ENCODE results near the gene GSDMA. TPM values are rescaled to one million over a fixed set of nuclear protein-coding genes. Genes with fewer than 3 reads are reported as not detected.

GSDMA gene
- total RNA-seq, 2 experiments from 2014 or later = 0.15 to 0.57 TPM

DNA sequence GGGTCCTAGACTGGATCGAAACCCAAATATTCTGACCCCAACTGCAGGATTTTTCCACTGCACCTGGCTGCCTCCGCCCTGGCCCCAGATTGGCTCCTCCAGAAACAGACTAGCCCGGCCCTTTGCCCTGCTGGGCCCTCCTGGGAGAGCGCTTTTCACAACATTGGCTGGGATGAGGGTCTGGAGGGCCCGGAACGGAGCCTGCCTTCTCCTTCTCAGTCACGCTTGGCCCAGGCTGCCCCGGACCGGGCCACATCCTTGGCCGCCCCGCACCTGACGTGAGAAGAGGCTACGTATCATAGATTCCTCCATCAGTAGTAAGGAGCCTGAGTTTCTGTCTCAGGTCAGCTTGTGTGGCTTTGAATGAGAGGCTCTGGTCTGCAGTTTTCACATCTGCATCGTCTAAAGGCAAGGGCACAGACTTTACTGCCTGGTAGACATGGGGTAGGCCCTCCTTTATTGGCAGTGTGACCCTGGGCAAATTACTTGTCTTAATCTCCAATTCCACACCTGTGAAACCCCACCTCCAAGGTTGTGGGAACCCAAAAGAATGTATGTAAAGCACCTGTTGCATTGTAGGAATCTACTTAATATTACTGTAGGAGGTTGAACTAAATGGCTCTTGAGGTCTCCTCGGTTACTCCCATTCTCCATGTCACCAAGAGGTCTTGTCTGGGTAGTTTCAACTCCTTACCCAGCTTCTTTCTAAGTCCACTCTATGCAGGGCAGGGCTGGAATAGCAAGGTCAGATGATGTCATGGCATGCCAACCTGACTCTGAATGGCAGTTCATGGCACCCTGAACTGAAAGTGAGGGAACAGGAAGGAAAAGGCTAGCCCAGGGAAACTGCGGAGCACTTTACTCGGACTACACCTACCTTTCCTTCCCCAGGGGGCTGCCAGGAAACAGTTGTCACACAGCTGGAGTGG is 34.6 kb upstream of the GSDMA start:
- intact Hi-C loops (cut with micrococcal nuclease; ENCODE audit: unreplicated experiment) = loop anchor here (1.0 to 5.0 kb wide), 5 partner anchors 25 to 174 kb away; partner anchors contain the start of genes IKZF3 and PSMD3
- TSS peak; percentile 87 for BruUV-seq (replicated peaks)
- peak overlapping the region; percentile 85 for H3K4me2 ChIP-seq (ENCODE audit: low read length)
- no peaks in the 10 kb centered on the region for H3K9me2 ChIP-seq (ENCODE audit: insufficient read depth, low read length)
- ChIA-PET POLR2A (interaction anchor here (0.6 kb wide), 1 partner anchor 87 kb away, joined by 3 read pairs; no protein-coding TSS in a partner anchor), CTCF (ENCODE audit: unreplicated experiment) (no interaction called here)
- H4K20me1 ChIP-seq (ENCODE audit: insufficient read depth, low read length) = no peaks in the 10 kb centered on the region
- H3K4me3 ChIP-seq (ENCODE audit: low read depth, low read length, poor library complexity, severe bottlenecking) = peak overlapping the region; percentile 91
- peaks cover 35% of the 10 kb centered on the region for H3K79me2 ChIP-seq (ENCODE audit: insufficient read depth, low read depth, low read length)
- peaks cover 11% of the 10 kb centered on the region for H3K36me3 ChIP-seq (ENCODE audit: insufficient read depth, low read length)
- peak overlapping the region; percentile 28 for H3K27ac ChIP-seq (ENCODE audit: low read depth, low read length, poor library complexity, severe bottlenecking)
- peak overlapping the region; percentile 93 for H2AFZ ChIP-seq (ENCODE audit: low read length)
- DNase-seq (ENCODE audit: low spot score) = no peak
- H3K9me3 ChIP-seq (ENCODE audit: low read length) = no peaks in the 10 kb centered on the region
- H3K4me1 ChIP-seq (ENCODE audit: insufficient read depth, low read length, poor library complexity, severe bottlenecking) = peaks cover 40% of the 10 kb centered on the region
- TF ChIP-seq EZH2phosphoT487 (IDR thresholded peaks at IDR 0.05; ENCODE audit: borderline replicate concordance, low read depth, low read length) = no peak
- TF ChIP-seq, protein P1, sequence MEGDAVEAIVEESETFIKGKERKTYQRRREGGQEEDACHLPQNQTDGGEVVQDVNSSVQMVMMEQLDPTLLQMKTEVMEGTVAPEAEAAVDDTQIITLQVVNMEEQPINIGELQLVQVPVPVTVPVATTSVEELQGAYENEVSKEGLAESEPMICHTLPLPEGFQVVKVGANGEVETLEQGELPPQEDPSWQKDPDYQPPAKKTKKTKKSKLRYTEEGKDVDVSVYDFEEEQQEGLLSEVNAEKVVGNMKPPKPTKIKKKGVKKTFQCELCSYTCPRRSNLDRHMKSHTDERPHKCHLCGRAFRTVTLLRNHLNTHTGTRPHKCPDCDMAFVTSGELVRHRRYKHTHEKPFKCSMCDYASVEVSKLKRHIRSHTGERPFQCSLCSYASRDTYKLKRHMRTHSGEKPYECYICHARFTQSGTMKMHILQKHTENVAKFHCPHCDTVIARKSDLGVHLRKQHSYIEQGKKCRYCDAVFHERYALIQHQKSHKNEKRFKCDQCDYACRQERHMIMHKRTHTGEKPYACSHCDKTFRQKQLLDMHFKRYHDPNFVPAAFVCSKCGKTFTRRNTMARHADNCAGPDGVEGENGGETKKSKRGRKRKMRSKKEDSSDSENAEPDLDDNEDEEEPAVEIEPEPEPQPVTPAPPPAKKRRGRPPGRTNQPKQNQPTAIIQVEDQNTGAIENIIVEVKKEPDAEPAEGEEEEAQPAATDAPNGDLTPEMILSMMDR (conservative IDR thresholded peaks at IDR 0.05; ENCODE audit: low read length) = no peak

- H3K4me2 ChIP-seq (ENCODE audit: low read length) = peak overlapping the region; percentile 85
- H3K79me2 ChIP-seq (ENCODE audit: insufficient read depth, low read depth, low read length) = peaks cover 33% of the 10 kb centered on the region
- H2AFZ ChIP-seq (ENCODE audit: low read length) = no peak overlapping the region
- intact Hi-C loops (cut with micrococcal nuclease; ENCODE audit: unreplicated experiment) = loop anchor here (5.0 kb wide), 1 partner anchor 152 kb away; no protein-coding TSS in a partner anchor
- peaks cover 38% of the 10 kb centered on the region for H3K4me1 ChIP-seq (ENCODE audit: insufficient read depth, low read length, poor library complexity, severe bottlenecking)
- CTCF ChIA-PET (ENCODE audit: unreplicated experiment) = no interaction called here
- H3K9me2 ChIP-seq (ENCODE audit: insufficient read depth, low read length) = no peaks in the 10 kb centered on the region
- peaks cover 3% of the 10 kb centered on the region; the same call in 1 of the 2 replicates for H3K36me3 ChIP-seq (ENCODE audit: insufficient read depth, low read length)
- H4K20me1 ChIP-seq (ENCODE audit: insufficient read depth, low read length) = no peaks in the 10 kb centered on the region
- no TSS peak for BruUV-seq (replicated peaks)
- no peaks in the 10 kb centered on the region for H3K9me3 ChIP-seq (ENCODE audit: low read length)
- no peak overlapping the region for H3K27ac ChIP-seq (ENCODE audit: low read depth, low read length, poor library complexity, severe bottlenecking)
- POLR2A ChIA-PET = no interaction called here
- H3K4me3 ChIP-seq (ENCODE audit: low read depth, low read length, poor library complexity, severe bottlenecking) = peak overlapping the region; percentile 91
- no peak for DNase-seq (ENCODE audit: low spot score)
- TF ChIP-seq EZH2phosphoT487 (IDR thresholded peaks at IDR 0.05; ENCODE audit: borderline replicate concordance, low read depth, low read length) = no peak
- TF ChIP-seq, protein P1 (conservative IDR thresholded peaks at IDR 0.05; ENCODE audit: low read length) = no peak
Observed at GRCh38 chr17:39928858-39929645, 33.8 kb upstream of the GSDMA start.

Data from OCI-LY7 (cell line).